Natural killer cell (primary cell): Measurements from ENCODE around the gene TENM3. TPM values are rescaled to one million over a fixed set of nuclear protein-coding genes. Genes with fewer than 3 reads are reported as not detected.

Source experiments
- ATAC-seq, 3 donors: fragments of 150-1000 bp in 2 of 3; fragments of 200-7000 bp in 1 of 3; cut with Tn5 transposase; 1 replicate in 1 of 3; 2 replicates in 2 of 3; pipeline ENCODE4 v1.10.0; 2021; ENCODE audit warnings: mild to moderate bottlenecking in 2 of 3, moderate library complexity in 2 of 3
- DNase-seq, 2 donors: peaks; one replicate each; pipeline versions ENCODE4 v3.0.0 to v3.0.0-alpha.2; 2013 to 2021; ENCODE audit warnings: mixed read lengths in 1 of 2
- H3K27ac ChIP-seq: one replicate; pipeline ENCODE4 v1.5.1; 2013; ENCODE audit warnings: mild to moderate bottlenecking, low read length
- H3K27me3 ChIP-seq: one replicate; pipeline ENCODE4 v1.6.1; 2013; ENCODE audit warnings: low read length; ENCODE audit not compliant: control insufficient read depth, insufficient read depth
- H3K36me3 ChIP-seq: one replicate; pipeline ENCODE4 v1.6.1; 2013; ENCODE audit warnings: low read length; ENCODE audit not compliant: control insufficient read depth, insufficient read depth
- H3K4me1 ChIP-seq: one replicate; pipeline ENCODE4 v1.6.1; 2013; ENCODE audit warnings: low read length; ENCODE audit not compliant: control insufficient read depth, insufficient read depth
- H3K4me3 ChIP-seq: one replicate; pipeline ENCODE4 v1.5.1; 2013; ENCODE audit warnings: low read length
- H3K9me3 ChIP-seq: one replicate; pipeline ENCODE4 v1.6.1; 2013; ENCODE audit warnings: low read length; ENCODE audit not compliant: control insufficient read depth, insufficient read depth
- H3K27ac Mint-ChIP-seq, 2 donors: one replicate each; pipeline ENCODE4 v1.8.0; 2022; ENCODE audit warnings: mild to moderate bottlenecking in 2 of 2, mixed read lengths in 2 of 2, moderate library complexity in 1 of 2
- H3K27me3 Mint-ChIP-seq, 2 donors: one replicate each; pipeline ENCODE4 v1.8.0; 2022; ENCODE audit warnings: low read depth in 2 of 2, mixed read lengths in 2 of 2
- H3K36me3 Mint-ChIP-seq: one replicate; pipeline ENCODE4 v1.8.0; 2022; ENCODE audit warnings: mixed read lengths
- H3K4me1 Mint-ChIP-seq, 2 donors: one replicate each; pipeline ENCODE4 v1.8.0; 2022; ENCODE audit warnings: mixed read lengths in 2 of 2
- H3K4me3 Mint-ChIP-seq: one replicate; pipeline ENCODE4 v1.8.0; 2022; ENCODE audit warnings: mild to moderate bottlenecking, moderate library complexity, mixed read lengths
- H3K9me3 Mint-ChIP-seq, 2 donors: one replicate each; pipeline ENCODE4 v1.8.0; 2022; ENCODE audit warnings: mixed read lengths in 2 of 2
- CTCF ChIP-seq: fragments of 200-600 bp; IDR thresholded peaks from one replicate; pipeline ENCODE4 v1.8.0; 2022; ENCODE audit warnings: antibody characterized with exemption
- WGBS: methylation state at CpG from one replicate; pipeline ENCODE4 v1.1.7; 2013; ENCODE audit warnings: missing lambda C conversion rate; ENCODE audit not compliant: insufficient coverage; 5-methylcytosine and 5-hydroxymethylcytosine counted together
- intact Hi-C: fragments of 100-400 bp; cut with micrococcal nuclease; formaldehyde crosslinking; loops from one replicate; pipeline ENCODE4 v1.14.2; 2022
- total RNA-seq, 4 donors: library from RNA; stranded (reverse); fragments of 120-200 nt in 1 of 4; gene quantifications; one replicate each; pipeline versions ENCODE4 v1.2.3 to v1.2.4, GENCODE V29; 2013 to 2022

TENM3 gene
- total RNA-seq, 3 donors from 2014 or later (not counting 1 experiment from before 2014, with no cell fraction given): not detected

DNA sequence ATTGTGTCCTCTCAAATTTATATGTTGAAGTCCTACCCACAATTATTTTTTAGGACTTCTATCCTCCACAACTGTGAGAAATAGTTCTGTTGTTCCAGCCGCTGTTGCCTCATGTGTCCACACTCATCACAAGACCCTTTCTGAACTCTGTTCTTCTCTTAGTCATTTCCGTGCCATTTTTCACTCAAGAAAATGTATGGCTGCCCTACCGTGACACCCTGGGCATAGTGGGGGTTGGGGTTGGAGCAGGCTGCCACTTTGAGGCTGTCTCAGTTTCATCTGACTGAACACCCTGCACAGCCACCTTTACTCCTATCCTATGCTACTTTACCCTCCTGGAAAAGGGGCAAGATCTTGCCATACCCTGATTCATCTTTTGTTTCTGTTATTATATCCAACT is 319.1 kb downstream of the TENM3 start:
- Mint-ChIP-seq H3K27me3 (peaks cover 5 to 9% of the 10 kb centered on the region in 2 donors), H3K4me3 (no peak overlapping the region), H3K9me3 (no peaks in the 10 kb centered on the region), H3K4me1 (no peaks in the 10 kb centered on the region), H3K36me3 (no peaks in the 10 kb centered on the region), H3K27ac (no peak overlapping the region)
- intact Hi-C loops: no loop called here
- Histone ChIP-seq H3K4me1 (no peaks in the 10 kb centered on the region), H3K27ac (no peak overlapping the region), H3K27me3 (no peaks in the 10 kb centered on the region), H3K36me3 (no peaks in the 10 kb centered on the region), H3K4me3 (no peak overlapping the region), H3K9me3 (no peaks in the 10 kb centered on the region)
- DNase-seq (no peak), ATAC-seq (no peak)
- WGBS: 65% methylated on average over 3 of the region's 3 CpGs
- no peak for TF ChIP-seq CTCF

- WGBS: 83% methylated on average over 2 of the region's 4 CpGs
- TF ChIP-seq CTCF: no peak
- H3K27me3 ChIP-seq: no peaks in the 10 kb centered on the region
- DNase-seq: no peak
- H3K9me3 ChIP-seq: no peaks in the 10 kb centered on the region
- no peak overlapping the region for H3K27ac ChIP-seq
- no peak for ATAC-seq
- Mint-ChIP-seq H3K4me3 (no peak overlapping the region), H3K9me3 (no peaks in the 10 kb centered on the region), H3K36me3 (no peaks in the 10 kb centered on the region), H3K27me3 (peaks cover 9% of the 10 kb centered on the region in 2 donors), H3K27ac (no peak overlapping the region), H3K4me1 (no peaks in the 10 kb centered on the region)
- no peak overlapping the region for H3K4me3 ChIP-seq
- no peaks in the 10 kb centered on the region for H3K4me1 ChIP-seq
- no peaks in the 10 kb centered on the region for H3K36me3 ChIP-seq
- intact Hi-C loops: no loop called here
These were observed 321.6 kb downstream of the TENM3 start for GRCh38 chr4:182564724-182565369.

- ATAC-seq: no peak
- no peak overlapping the region for H3K27ac Mint-ChIP-seq
- 74% methylated on average over 6 of the region's 6 CpGs for WGBS
- TF ChIP-seq CTCF: no peak
- DNase-seq: no peak
- no peak overlapping the region for H3K4me3 Mint-ChIP-seq
- no peaks in the 10 kb centered on the region for H3K27me3 ChIP-seq
- no peaks in the 10 kb centered on the region for H3K4me1 ChIP-seq
- H3K9me3 ChIP-seq: no peaks in the 10 kb centered on the region
- no peaks in the 10 kb centered on the region for H3K4me1 Mint-ChIP-seq
- no peaks in the 10 kb centered on the region for H3K36me3 Mint-ChIP-seq
- H3K4me3 ChIP-seq: no peak overlapping the region
- peaks cover 0 to 9% of the 10 kb centered on the region in 2 donors for H3K27me3 Mint-ChIP-seq
- no peak overlapping the region for H3K27ac ChIP-seq
- no peaks in the 10 kb centered on the region for H3K36me3 ChIP-seq
- H3K9me3 Mint-ChIP-seq: no peaks in the 10 kb centered on the region
- intact Hi-C loops: no loop called here
These were observed 323.9 kb downstream of the TENM3 start for GRCh38 chr4:182567119-182567518.

- H3K9me3 Mint-ChIP-seq: no peaks in the 10 kb centered on the region
- H3K27me3 Mint-ChIP-seq: peaks cover 0 to 11% of the 10 kb centered on the region in 2 donors
- DNase-seq: no peak
- no peaks in the 10 kb centered on the region for H3K36me3 Mint-ChIP-seq
- ATAC-seq: no peak
- no peaks in the 10 kb centered on the region for H3K4me1 ChIP-seq
- H3K4me3 ChIP-seq: no peak overlapping the region
- H3K27ac ChIP-seq: no peak overlapping the region
- no peaks in the 10 kb centered on the region for H3K9me3 ChIP-seq
- H3K4me1 Mint-ChIP-seq: no peaks in the 10 kb centered on the region
- no peaks in the 10 kb centered on the region for H3K27me3 ChIP-seq
- no peaks in the 10 kb centered on the region for H3K36me3 ChIP-seq
- intact Hi-C loops: no loop called here
- no peak for TF ChIP-seq CTCF
- no peak overlapping the region for H3K4me3 Mint-ChIP-seq
- 84% methylated on average over 4 of the region's 4 CpGs for WGBS
- no peak overlapping the region for H3K27ac Mint-ChIP-seq
These were observed 326.4 kb downstream of the TENM3 start for GRCh38 chr4:182569561-182569960.
